Right lobe of liver (tissue), 4 donors: Measurements from ENCODE around the gene NOC2L.

Experiments
- CTCF ChIP-seq, 4 donors: fragments of 200-600 bp in 3 of 4; fragments of 450-650 bp in 1 of 4; IDR thresholded peaks; one replicate each; pipeline versions ENCODE4 v1.5.1 to v1.8.0; 2016 to 2022; ENCODE audit warnings: antibody characterized with exemption in 4 of 4, mild to moderate bottlenecking in 2 of 4
- POLR2A ChIP-seq: fragments of 450-650 bp; IDR thresholded peaks from one replicate; pipeline ENCODE4 v1.6.1; 2017; ENCODE audit warnings: antibody characterized with exemption, mild to moderate bottlenecking
- donor health status: DM: no; HTN: no; CAD: no.
- donor health status: DM: no; HTN: no; CAD: no.
- donor health status: DM: no; HTN: yes; CAD: no.

GRCh38 chr1:982765-983436 lies 23.8 kb upstream of the NOC2L start:
- TF ChIP-seq CTCF (IDR thresholded peaks at IDR 0.05), result no peak
- TF ChIP-seq POLR2A, result no peak
